Measurements from ENCODE around the gene DDIAS.
"Not testable (repeated sequence)": the region's sequence is repeated elsewhere in the genome, so short reads cannot be mapped to it uniquely, and the experiment has no call there.

DDIAS gene

GRCh38 chr11:82930734-82931133, 29.2 kb downstream of the DDIAS start:
- Histone ChIP-seq H3K4me1 (ENCODE audit: control insufficient read depth, low read depth, low read length) (no peaks in the 10 kb centered on the region), H3K27me3 (ENCODE audit: control insufficient read depth, insufficient read depth, low read length) (no peaks in the 10 kb centered on the region), H3K36me3 (ENCODE audit: control insufficient read depth, low read depth, low read length) (peaks cover 49% of the 10 kb centered on the region), H3K27ac (ENCODE audit: low read length) (no peak overlapping the region), H3K4me3 (ENCODE audit: low read length) (no peak overlapping the region), H3K9ac (ENCODE audit: low read length) (no peak overlapping the region), H3K9me3 (ENCODE audit: control insufficient read depth, low read depth, low read length) (no peaks in the 10 kb centered on the region)

- Histone ChIP-seq H3K9ac (ENCODE audit: low read length) (no peak overlapping the region), H3K9me3 (ENCODE audit: control insufficient read depth, low read depth, low read length) (no peaks in the 10 kb centered on the region), H3K36me3 (ENCODE audit: control insufficient read depth, low read depth, low read length) (peaks cover 49% of the 10 kb centered on the region), H3K4me3 (ENCODE audit: low read length) (no peak overlapping the region), H3K27ac (ENCODE audit: low read length) (no peak overlapping the region), H3K4me1 (ENCODE audit: control insufficient read depth, low read depth, low read length) (no peaks in the 10 kb centered on the region), H3K27me3 (ENCODE audit: control insufficient read depth, insufficient read depth, low read length) (no peaks in the 10 kb centered on the region)
These were observed 31.0 kb downstream of the DDIAS start for GRCh38 chr11:82932564-82932963.

GRCh38 chr11:82936261-82936660, 34.7 kb downstream of the DDIAS start:
- peaks cover 38% of the 10 kb centered on the region for H3K36me3 ChIP-seq (ENCODE audit: control insufficient read depth, low read depth, low read length)
- no peak overlapping the region for H3K4me3 ChIP-seq (ENCODE audit: low read length)
- H3K27me3 ChIP-seq (ENCODE audit: control insufficient read depth, insufficient read depth, low read length) = no peaks in the 10 kb centered on the region
- no peak overlapping the region for H3K9ac ChIP-seq (ENCODE audit: low read length)
- no peaks in the 10 kb centered on the region for H3K4me1 ChIP-seq (ENCODE audit: control insufficient read depth, low read depth, low read length)
- H3K9me3 ChIP-seq (ENCODE audit: control insufficient read depth, low read depth, low read length) = no peaks in the 10 kb centered on the region
- no peak overlapping the region for H3K27ac ChIP-seq (ENCODE audit: low read length)

GRCh38 chr11:82937554-82937953, 36.0 kb downstream of the DDIAS start:
- Histone ChIP-seq H3K4me3 (ENCODE audit: low read length) (no peak overlapping the region), H3K27ac (ENCODE audit: low read length) (no peak overlapping the region), H3K4me1 (ENCODE audit: control insufficient read depth, low read depth, low read length) (no peaks in the 10 kb centered on the region), H3K9ac (ENCODE audit: low read length) (no peak overlapping the region), H3K27me3 (ENCODE audit: control insufficient read depth, insufficient read depth, low read length) (no peaks in the 10 kb centered on the region), H3K36me3 (ENCODE audit: control insufficient read depth, low read depth, low read length) (peaks cover 26% of the 10 kb centered on the region), H3K9me3 (ENCODE audit: control insufficient read depth, low read depth, low read length) (no peaks in the 10 kb centered on the region)

- H3K9ac ChIP-seq (ENCODE audit: low read length) = no peak overlapping the region
- H3K9me3 ChIP-seq (ENCODE audit: control insufficient read depth, low read depth, low read length) = no peaks in the 10 kb centered on the region
- H3K36me3 ChIP-seq (ENCODE audit: control insufficient read depth, low read depth, low read length) = peaks cover 7% of the 10 kb centered on the region
- H3K4me3 ChIP-seq (ENCODE audit: low read length) = no peak overlapping the region
- H3K27ac ChIP-seq (ENCODE audit: low read length) = no peak overlapping the region
- no peaks in the 10 kb centered on the region for H3K27me3 ChIP-seq (ENCODE audit: control insufficient read depth, insufficient read depth, low read length)
- no peaks in the 10 kb centered on the region for H3K4me1 ChIP-seq (ENCODE audit: control insufficient read depth, low read depth, low read length)
These were observed 37.9 kb downstream of the DDIAS start for GRCh38 chr11:82939456-82939855.

GRCh38 chr11:82942376-82942775, 40.8 kb downstream of the DDIAS start:
- H3K4me1 ChIP-seq (ENCODE audit: control insufficient read depth, low read depth, low read length) = no peaks in the 10 kb centered on the region
- no peaks in the 10 kb centered on the region for H3K36me3 ChIP-seq (ENCODE audit: control insufficient read depth, low read depth, low read length)
- no peak overlapping the region for H3K9ac ChIP-seq (ENCODE audit: low read length)
- H3K27me3 ChIP-seq (ENCODE audit: control insufficient read depth, insufficient read depth, low read length) = no peaks in the 10 kb centered on the region
- no peak overlapping the region for H3K4me3 ChIP-seq (ENCODE audit: low read length)
- no peak overlapping the region for H3K27ac ChIP-seq (ENCODE audit: low read length)
- no peaks in the 10 kb centered on the region for H3K9me3 ChIP-seq (ENCODE audit: control insufficient read depth, low read depth, low read length)

GRCh38 chr11:82943430-82943829, 41.9 kb downstream of the DDIAS start:
- not testable (repeated sequence) for H3K4me1 ChIP-seq (ENCODE audit: control insufficient read depth, low read depth, low read length); H3K4me3 ChIP-seq (ENCODE audit: low read length); H3K27me3 ChIP-seq (ENCODE audit: control insufficient read depth, insufficient read depth, low read length); H3K9me3 ChIP-seq (ENCODE audit: control insufficient read depth, low read depth, low read length); H3K36me3 ChIP-seq (ENCODE audit: control insufficient read depth, low read depth, low read length); H3K27ac ChIP-seq (ENCODE audit: low read length); H3K9ac ChIP-seq (ENCODE audit: low read length)

- no peak overlapping the region for H3K9ac ChIP-seq (ENCODE audit: low read length)
- H3K27me3 ChIP-seq (ENCODE audit: control insufficient read depth, insufficient read depth, low read length) = no peaks in the 10 kb centered on the region
- H3K4me1 ChIP-seq (ENCODE audit: control insufficient read depth, low read depth, low read length) = no peaks in the 10 kb centered on the region
- H3K4me3 ChIP-seq (ENCODE audit: low read length) = no peak overlapping the region
- no peak overlapping the region for H3K27ac ChIP-seq (ENCODE audit: low read length)
- no peaks in the 10 kb centered on the region for H3K36me3 ChIP-seq (ENCODE audit: control insufficient read depth, low read depth, low read length)
- H3K9me3 ChIP-seq (ENCODE audit: control insufficient read depth, low read depth, low read length) = no peaks in the 10 kb centered on the region
These were observed 42.7 kb downstream of the DDIAS start for GRCh38 chr11:82944198-82944597.

GRCh38 chr11:82945041-82945440, 43.5 kb downstream of the DDIAS start:
- H3K27ac ChIP-seq (ENCODE audit: low read length); H3K36me3 ChIP-seq (ENCODE audit: control insufficient read depth, low read depth, low read length); H3K9ac ChIP-seq (ENCODE audit: low read length); H3K4me1 ChIP-seq (ENCODE audit: control insufficient read depth, low read depth, low read length); H3K4me3 ChIP-seq (ENCODE audit: low read length); H3K9me3 ChIP-seq (ENCODE audit: control insufficient read depth, low read depth, low read length); H3K27me3 ChIP-seq (ENCODE audit: control insufficient read depth, insufficient read depth, low read length): not testable (repeated sequence)

- Histone ChIP-seq H3K9me3 (ENCODE audit: control insufficient read depth, low read depth, low read length) (no peaks in the 10 kb centered on the region), H3K36me3 (ENCODE audit: control insufficient read depth, low read depth, low read length) (no peaks in the 10 kb centered on the region), H3K27ac (ENCODE audit: low read length) (no peak overlapping the region), H3K27me3 (ENCODE audit: control insufficient read depth, insufficient read depth, low read length) (no peaks in the 10 kb centered on the region), H3K4me3 (ENCODE audit: low read length) (no peak overlapping the region), H3K9ac (ENCODE audit: low read length) (no peak overlapping the region), H3K4me1 (ENCODE audit: control insufficient read depth, low read depth, low read length) (no peaks in the 10 kb centered on the region)
These were observed 44.1 kb downstream of the DDIAS start for GRCh38 chr11:82945682-82946081.

- no peak overlapping the region for H3K4me3 ChIP-seq (ENCODE audit: low read length)
- H3K9ac ChIP-seq (ENCODE audit: low read length) = no peak overlapping the region
- no peaks in the 10 kb centered on the region for H3K4me1 ChIP-seq (ENCODE audit: control insufficient read depth, low read depth, low read length)
- no peaks in the 10 kb centered on the region for H3K27me3 ChIP-seq (ENCODE audit: control insufficient read depth, insufficient read depth, low read length)
- no peak overlapping the region for H3K27ac ChIP-seq (ENCODE audit: low read length)
- H3K9me3 ChIP-seq (ENCODE audit: control insufficient read depth, low read depth, low read length) = no peaks in the 10 kb centered on the region
- H3K36me3 ChIP-seq (ENCODE audit: control insufficient read depth, low read depth, low read length) = no peaks in the 10 kb centered on the region
These were observed 47.8 kb downstream of the DDIAS start for GRCh38 chr11:82949352-82949751.

GRCh38 chr11:82950502-82950901, 49.0 kb downstream of the DDIAS start:
- H3K27ac ChIP-seq (ENCODE audit: low read length) = not testable (repeated sequence)

More at GRCh38 chr11:82950502-82950901, 49.0 kb downstream of the DDIAS start:
- H3K4me3 ChIP-seq (ENCODE audit: low read length); H3K4me1 ChIP-seq (ENCODE audit: control insufficient read depth, low read depth, low read length); H3K9ac ChIP-seq (ENCODE audit: low read length); H3K27me3 ChIP-seq (ENCODE audit: control insufficient read depth, insufficient read depth, low read length); H3K36me3 ChIP-seq (ENCODE audit: control insufficient read depth, low read depth, low read length); H3K9me3 ChIP-seq (ENCODE audit: control insufficient read depth, low read depth, low read length): not testable (repeated sequence)
